ENCODE measurements around the gene KCNIP1. TPM values are rescaled to one million over a fixed set of nuclear protein-coding genes. Genes with fewer than 3 reads are reported as not detected.

KCNIP1 gene
- total and polyA plus RNA-seq, 4 donors: 0.13 to 1.8 (median 0.72) TPM

- TF ChIP-seq CTCF (IDR thresholded peaks at IDR 0.05; ENCODE audit: control extremely low read depth, extremely low read depth): no peak
- H3K27me3 ChIP-seq (ENCODE audit: control insufficient read depth in 3 of 3, insufficient read depth in 3 of 3, low read length in 2 of 3): peaks cover 0 to 4% (median 0%) of the 10 kb centered on the region in 3 donors
- H3K9ac ChIP-seq (ENCODE audit: insufficient read depth in 1 of 2, low read length in 2 of 2): no peak overlapping the region
- H3K27ac ChIP-seq (ENCODE audit: low read depth in 1 of 2, low read length in 1 of 2): no peak overlapping the region
- H3K4me1 ChIP-seq (ENCODE audit: control insufficient read depth in 5 of 5, insufficient read depth in 5 of 5, low read length in 5 of 5): no peaks in the 10 kb centered on the region
- no peaks in the 10 kb centered on the region for H3K36me3 ChIP-seq (ENCODE audit: control insufficient read depth in 4 of 4, insufficient read depth in 4 of 4, low read length in 4 of 4)
- 90 to 91% methylated on average over 4 of the region's 4 CpGs for WGBS, 2 donors
- H3K4me3 ChIP-seq: no peak overlapping the region
- H3K9me3 ChIP-seq (ENCODE audit: control insufficient read depth in 4 of 4, insufficient read depth in 3 of 4, low read length in 3 of 4): peaks cover 0 to 3% (median 0%) of the 10 kb centered on the region in 4 donors
- no peak for DNase-seq
- ATAC-seq (ENCODE audit: insufficient read depth, low FRiP score): no peak
These were observed 34.4 kb upstream of the KCNIP1 start for GRCh38 chr5:170469414-170469813.

- 89 to 93% methylated on average over 4 of the region's 4 CpGs for WGBS, 2 donors
- no peak for TF ChIP-seq CTCF (IDR thresholded peaks at IDR 0.05; ENCODE audit: control extremely low read depth, extremely low read depth)
- Histone ChIP-seq H3K9me3 (ENCODE audit: control insufficient read depth in 4 of 4, insufficient read depth in 3 of 4, low read length in 3 of 4) (peaks cover 0 to 3% (median 0%) of the 10 kb centered on the region in 4 donors), H3K27me3 (ENCODE audit: control insufficient read depth in 3 of 3, insufficient read depth in 3 of 3, low read length in 2 of 3) (peaks cover 0 to 4% (median 0%) of the 10 kb centered on the region in 3 donors), H3K4me1 (ENCODE audit: control insufficient read depth in 5 of 5, insufficient read depth in 5 of 5, low read length in 5 of 5) (no peaks in the 10 kb centered on the region), H3K36me3 (ENCODE audit: control insufficient read depth in 4 of 4, insufficient read depth in 4 of 4, low read length in 4 of 4) (no peaks in the 10 kb centered on the region), H3K9ac (ENCODE audit: insufficient read depth in 1 of 2, low read length in 2 of 2) (no peak overlapping the region), H3K4me3 (no peak overlapping the region), H3K27ac (ENCODE audit: low read depth in 1 of 2, low read length in 1 of 2) (no peak overlapping the region)
- DNase-seq: no peak
- no peak for ATAC-seq (ENCODE audit: insufficient read depth, low FRiP score)
These were observed 33.5 kb upstream of the KCNIP1 start for GRCh38 chr5:170470275-170470674.

DNA sequence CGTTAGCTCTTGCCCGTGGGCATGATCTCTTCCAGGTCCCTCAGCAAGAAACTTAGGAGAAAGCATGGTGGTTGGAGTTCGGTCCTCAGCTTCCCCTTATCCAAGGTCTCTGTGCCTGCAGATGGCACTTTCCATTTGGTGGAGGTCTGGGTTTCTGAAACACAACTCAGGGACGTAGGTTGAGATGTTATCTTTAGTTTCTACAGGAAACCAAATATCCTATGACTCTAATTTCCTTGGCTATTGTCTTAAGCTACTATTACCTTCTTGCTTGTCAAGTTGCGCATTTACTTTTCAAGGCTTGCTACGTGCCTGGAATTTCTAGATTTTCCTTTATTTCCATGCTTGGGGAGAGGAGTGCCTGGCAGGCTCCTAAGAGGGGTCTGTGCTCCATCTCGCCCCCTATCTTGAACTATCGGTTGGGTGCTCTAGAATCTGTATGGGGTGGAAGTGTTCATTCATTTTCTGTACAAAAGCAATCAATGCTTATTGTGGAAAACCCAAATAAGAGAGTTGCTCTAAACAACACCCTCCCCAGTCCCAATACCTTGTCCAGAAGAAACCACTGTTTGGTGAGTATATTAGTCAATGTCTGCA, 32.9 kb upstream of the KCNIP1 start:
- H3K27ac ChIP-seq (ENCODE audit: low read depth in 1 of 2, low read length in 1 of 2): no peak overlapping the region
- H3K4me3 ChIP-seq: no peak overlapping the region
- DNase-seq (no peak), ATAC-seq (ENCODE audit: insufficient read depth, low FRiP score) (no peak)
- H3K9ac ChIP-seq (ENCODE audit: insufficient read depth in 1 of 2, low read length in 2 of 2): no peak overlapping the region
- 75 to 83% methylated on average over 8 of the region's 8 CpGs for WGBS, 2 donors
- peaks cover 0 to 3% (median 0%) of the 10 kb centered on the region in 4 donors for H3K9me3 ChIP-seq (ENCODE audit: control insufficient read depth in 4 of 4, insufficient read depth in 3 of 4, low read length in 3 of 4)
- no peaks in the 10 kb centered on the region for H3K36me3 ChIP-seq (ENCODE audit: control insufficient read depth in 4 of 4, insufficient read depth in 4 of 4, low read length in 4 of 4)
- TF ChIP-seq CTCF (IDR thresholded peaks at IDR 0.05; ENCODE audit: control extremely low read depth, extremely low read depth): no peak
- no peaks in the 10 kb centered on the region for H3K4me1 ChIP-seq (ENCODE audit: control insufficient read depth in 5 of 5, insufficient read depth in 5 of 5, low read length in 5 of 5)
- no peaks in the 10 kb centered on the region for H3K27me3 ChIP-seq (ENCODE audit: control insufficient read depth in 3 of 3, insufficient read depth in 3 of 3, low read length in 2 of 3)

Measured in lung (tissue), 12 donors.